Sigmoid colon (tissue), 7 donors: Measurements from ENCODE around the gene TRMT10C. TPM values are rescaled to one million over a fixed set of nuclear protein-coding genes. Genes with fewer than 3 reads are reported as not detected.
"Not testable (repeated sequence)": the region's sequence is repeated elsewhere in the genome, so short reads cannot be mapped to it uniquely, and the experiment has no call there.

Experiments used
- DNase-seq: peaks from one replicate; pipeline ENCODE4 v3.0.0-alpha.2; 2019
- H3K27ac ChIP-seq, 4 donors: fragments of 200-600 bp; sonication (generic); one replicate each; pipeline ENCODE4 v1.5.1; 2016 to 2019; ENCODE audit warnings: mild to moderate bottlenecking in 1 of 4
- H3K27me3 ChIP-seq, 3 donors: fragments of 200-600 bp; sonication (generic); one replicate each; pipeline ENCODE4 v1.5.1; 2019; ENCODE audit warnings: mild to moderate bottlenecking in 1 of 3
- H3K36me3 ChIP-seq, 4 donors: fragments of 200-600 bp; sonication (generic); one replicate each; pipeline ENCODE4 v1.5.1; 2016 to 2019
- H3K4me1 ChIP-seq, 4 donors: fragments of 200-600 bp; sonication (generic); one replicate each; pipeline ENCODE4 v1.5.1; 2017 to 2019
- H3K4me3 ChIP-seq, 4 donors: fragments of 200-600 bp; sonication (generic); one replicate each; pipeline ENCODE4 v1.5.1; 2017 to 2019; ENCODE audit warnings: mild to moderate bottlenecking in 2 of 4, moderate library complexity in 1 of 4
- H3K9me3 ChIP-seq, 4 donors: fragments of 200-600 bp in 3 of 4; sonication (generic) in 3 of 4; one replicate each; pipeline versions ENCODE4 v1.5.1 to v1.6.1; 2013 to 2019
- EP300 ChIP-seq, 4 donors: sonication (generic); formaldehyde crosslinking; IDR thresholded peaks; one replicate each; pipeline ENCODE4 v1.6.1; 2017; ENCODE audit warnings: antibody characterized with exemption in 4 of 4
- POLR2A ChIP-seq, 2 donors: fragments of 450-650 bp; IDR thresholded peaks; one replicate each; pipeline ENCODE4 v1.6.1; 2016; ENCODE audit warnings: antibody characterized with exemption in 2 of 2, mild to moderate bottlenecking in 2 of 2, moderate library complexity in 2 of 2
- POLR2AphosphoS5 ChIP-seq, 4 donors: sonication (generic); formaldehyde crosslinking; IDR thresholded peaks; one replicate each; pipeline ENCODE4 v1.6.1; 2017; ENCODE audit warnings: antibody characterized with exemption in 4 of 4
- WGBS, 2 donors: extraction: QIAGEN DNeasy Blood & Tissue Kit; methylation state at CpG; one replicate each; pipeline ENCODE4 v1.1.7; 2013; 5-methylcytosine and 5-hydroxymethylcytosine counted together
- intact Hi-C: fragments of 100-400 bp; cut with DNase I; formaldehyde crosslinking; loops from one replicate; pipeline ENCODE4 v1.15.1; 2023
- polyA plus RNA-seq, 3 donors: library from polyadenylated mRNA; stranded (reverse); fragments of 200-250 nt; gene quantifications; one replicate each; pipeline ENCODE4 v1.2.3, GENCODE V29; 2013
- total RNA-seq, 4 donors: library from RNA; depleted of rRNA; stranded (reverse); fragments of >200 nt; gene quantifications; one replicate each; pipeline ENCODE4 v1.1.0, GENCODE V29; 2016
- TF ChIP-seq, protein P1 (sequence below), 4 experiments: fragments of 450-650 bp in 3 of 4; fragments of 200-600 bp in 1 of 4; IDR thresholded peaks; one replicate each; pipeline ENCODE4 v1.5.1; 2016 to 2019; ENCODE audit warnings: antibody characterized with exemption in 4 of 4, mild to moderate bottlenecking in 3 of 4, moderate library complexity in 2 of 4
- donor health status: healthy with polysubstance abuse.
- donor health status: Bipolar disorder and iron deficiency.
- donor health status: healthy.

Gene TRMT10C
- total and polyA plus RNA-seq, 7 donors = 15.0 to 29.1 (median 19.7) TPM

DNA sequence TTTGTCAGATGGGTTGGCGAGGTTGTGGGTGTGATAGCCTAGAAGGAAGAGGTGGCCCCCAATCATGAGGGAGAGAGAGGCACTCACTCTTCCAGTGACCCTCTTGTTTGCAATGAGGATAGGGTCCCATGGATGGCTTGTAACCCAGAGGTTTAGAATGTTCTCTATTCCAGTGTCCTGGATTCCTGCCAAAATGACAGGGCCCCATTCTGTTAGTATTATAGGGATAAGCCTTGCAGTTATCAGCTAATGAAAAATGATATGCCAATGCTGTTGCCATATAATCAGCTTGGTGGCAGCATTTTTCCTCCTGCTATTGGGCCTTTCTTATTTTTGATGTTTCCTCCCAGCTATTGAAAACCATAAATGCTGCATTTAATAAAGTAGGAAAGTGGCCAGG, 25.4 kb upstream of the TRMT10C start:
- no peak for DNase-seq
- no peak overlapping the region for H3K27ac ChIP-seq
- no peaks in the 10 kb centered on the region for H3K36me3 ChIP-seq
- intact Hi-C loops = no loop called here
- WGBS, 2 donors = 96 to 98% methylated on average over 1 of the region's 1 CpG
- H3K4me3 ChIP-seq = no peak overlapping the region
- peaks cover 0 to 17% (median 12%) of the 10 kb centered on the region in 4 donors for H3K4me1 ChIP-seq
- no peaks in the 10 kb centered on the region for H3K27me3 ChIP-seq
- TF ChIP-seq POLR2AphosphoS5 (IDR thresholded peaks at IDR 0.05) (no peak), POLR2A (IDR thresholded peaks at IDR 0.05) (no peak), EP300 (IDR thresholded peaks at IDR 0.05) (no peak)
- TF ChIP-seq, protein P1, sequence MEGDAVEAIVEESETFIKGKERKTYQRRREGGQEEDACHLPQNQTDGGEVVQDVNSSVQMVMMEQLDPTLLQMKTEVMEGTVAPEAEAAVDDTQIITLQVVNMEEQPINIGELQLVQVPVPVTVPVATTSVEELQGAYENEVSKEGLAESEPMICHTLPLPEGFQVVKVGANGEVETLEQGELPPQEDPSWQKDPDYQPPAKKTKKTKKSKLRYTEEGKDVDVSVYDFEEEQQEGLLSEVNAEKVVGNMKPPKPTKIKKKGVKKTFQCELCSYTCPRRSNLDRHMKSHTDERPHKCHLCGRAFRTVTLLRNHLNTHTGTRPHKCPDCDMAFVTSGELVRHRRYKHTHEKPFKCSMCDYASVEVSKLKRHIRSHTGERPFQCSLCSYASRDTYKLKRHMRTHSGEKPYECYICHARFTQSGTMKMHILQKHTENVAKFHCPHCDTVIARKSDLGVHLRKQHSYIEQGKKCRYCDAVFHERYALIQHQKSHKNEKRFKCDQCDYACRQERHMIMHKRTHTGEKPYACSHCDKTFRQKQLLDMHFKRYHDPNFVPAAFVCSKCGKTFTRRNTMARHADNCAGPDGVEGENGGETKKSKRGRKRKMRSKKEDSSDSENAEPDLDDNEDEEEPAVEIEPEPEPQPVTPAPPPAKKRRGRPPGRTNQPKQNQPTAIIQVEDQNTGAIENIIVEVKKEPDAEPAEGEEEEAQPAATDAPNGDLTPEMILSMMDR (IDR thresholded peaks at IDR 0.05) = no peak
- no peaks in the 10 kb centered on the region for H3K9me3 ChIP-seq

DNA sequence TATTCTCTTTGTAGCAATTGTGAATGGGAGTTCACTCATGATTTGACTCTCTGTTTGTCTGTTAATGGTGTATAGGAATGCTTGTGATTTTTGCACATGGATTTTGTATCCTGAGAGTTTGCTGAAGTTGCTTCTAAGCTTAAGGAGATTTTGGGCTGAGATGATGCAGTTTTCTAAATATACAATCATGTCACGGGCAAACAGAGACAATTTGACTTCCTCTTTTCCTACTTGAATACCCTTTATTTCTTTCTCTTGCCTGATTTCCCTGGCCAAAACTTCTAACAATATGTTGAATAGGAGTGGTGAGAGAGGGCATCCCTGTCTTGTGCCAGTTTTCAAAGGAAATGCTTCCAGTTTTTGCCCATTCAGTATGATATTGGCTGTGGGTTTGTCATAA, 24.7 kb upstream of the TRMT10C start:
- intact Hi-C loops, H3K4me3 ChIP-seq, DNase-seq, H3K36me3 ChIP-seq, H3K27me3 ChIP-seq, H3K9me3 ChIP-seq, H3K27ac ChIP-seq: not testable (repeated sequence)
- H3K4me1 ChIP-seq = peaks cover 0 to 17% (median 12%) of the 10 kb centered on the region in 4 donors
- WGBS, 2 donors = 65 to 87% methylated on average over 1 of the region's 1 CpG

DNA sequence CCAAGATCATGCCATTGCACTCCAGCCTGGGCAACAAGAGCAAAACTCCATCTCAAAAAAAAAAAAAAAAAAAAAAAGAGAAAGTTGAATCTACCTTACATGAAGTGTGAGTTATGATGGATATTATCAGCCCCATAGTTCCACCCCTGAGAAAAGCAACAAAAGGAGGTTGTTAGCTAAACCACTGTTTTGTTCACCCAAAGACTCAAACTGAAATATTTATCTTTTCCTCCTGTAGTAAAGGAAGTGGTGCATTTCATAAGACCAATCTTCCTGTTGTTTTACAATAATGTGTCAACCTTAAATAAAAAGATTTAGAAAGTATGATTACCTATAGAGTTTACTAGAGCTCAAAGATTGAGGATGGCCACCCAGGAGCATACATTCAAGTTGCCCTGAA, 18.7 kb upstream of the TRMT10C start:
- Histone ChIP-seq H3K27me3 (no peaks in the 10 kb centered on the region), H3K4me3 (no peak overlapping the region), H3K27ac (no peak overlapping the region), H3K4me1 (no peaks in the 10 kb centered on the region), H3K36me3 (no peaks in the 10 kb centered on the region), H3K9me3 (no peaks in the 10 kb centered on the region)
- no peak for DNase-seq
- TF ChIP-seq, protein P1 (IDR thresholded peaks at IDR 0.05) = no peak
- TF ChIP-seq POLR2A (IDR thresholded peaks at IDR 0.05) (no peak), EP300 (IDR thresholded peaks at IDR 0.05) (no peak), POLR2AphosphoS5 (IDR thresholded peaks at IDR 0.05) (no peak)
- intact Hi-C loops = no loop called here

DNA sequence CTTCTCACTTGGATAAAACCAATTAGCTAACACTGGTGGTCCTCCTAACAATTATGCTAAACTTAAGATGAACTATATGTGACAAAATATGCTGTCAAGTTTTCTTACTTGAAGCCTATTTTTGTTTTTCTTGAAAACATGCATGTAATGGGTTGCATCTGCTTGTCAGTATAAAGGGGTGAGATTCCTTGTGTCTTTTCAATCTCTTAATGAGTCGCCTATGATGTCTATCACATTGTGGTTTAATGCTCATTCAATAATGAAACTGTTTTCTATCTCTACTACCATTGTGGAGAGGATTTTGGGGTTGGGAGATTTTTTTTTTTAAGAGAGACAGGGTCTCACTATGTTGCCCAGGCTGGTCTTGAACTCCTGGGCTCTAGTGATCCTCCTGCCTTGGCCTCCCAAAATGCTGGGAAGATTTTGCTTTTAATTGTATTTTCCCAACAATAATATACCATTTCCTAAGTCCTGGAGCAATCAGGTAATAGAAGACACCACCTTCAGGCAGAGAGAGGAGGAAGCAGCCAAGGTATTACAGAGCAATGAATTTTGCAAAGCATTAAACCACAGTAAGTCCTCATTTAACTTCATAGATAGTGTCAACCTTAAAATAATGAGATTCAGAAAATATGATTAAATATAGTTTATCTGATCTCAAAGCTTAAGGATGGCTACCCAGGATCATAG, 17.4 kb upstream of the TRMT10C start:
- H3K36me3 ChIP-seq = no peaks in the 10 kb centered on the region
- no peaks in the 10 kb centered on the region for H3K4me1 ChIP-seq
- no peak overlapping the region for H3K4me3 ChIP-seq
- intact Hi-C loops = no loop called here
- no peaks in the 10 kb centered on the region for H3K27me3 ChIP-seq
- TF ChIP-seq, protein P1 (IDR thresholded peaks at IDR 0.05) = no peak
- TF ChIP-seq EP300 (IDR thresholded peaks at IDR 0.05) (no peak), POLR2A (IDR thresholded peaks at IDR 0.05) (no peak), POLR2AphosphoS5 (IDR thresholded peaks at IDR 0.05) (no peak)
- DNase-seq = no peak
- no peak overlapping the region for H3K27ac ChIP-seq
- 67 to 68% methylated on average over 1 of the region's 1 CpG for WGBS, 2 donors
- no peaks in the 10 kb centered on the region for H3K9me3 ChIP-seq

DNA sequence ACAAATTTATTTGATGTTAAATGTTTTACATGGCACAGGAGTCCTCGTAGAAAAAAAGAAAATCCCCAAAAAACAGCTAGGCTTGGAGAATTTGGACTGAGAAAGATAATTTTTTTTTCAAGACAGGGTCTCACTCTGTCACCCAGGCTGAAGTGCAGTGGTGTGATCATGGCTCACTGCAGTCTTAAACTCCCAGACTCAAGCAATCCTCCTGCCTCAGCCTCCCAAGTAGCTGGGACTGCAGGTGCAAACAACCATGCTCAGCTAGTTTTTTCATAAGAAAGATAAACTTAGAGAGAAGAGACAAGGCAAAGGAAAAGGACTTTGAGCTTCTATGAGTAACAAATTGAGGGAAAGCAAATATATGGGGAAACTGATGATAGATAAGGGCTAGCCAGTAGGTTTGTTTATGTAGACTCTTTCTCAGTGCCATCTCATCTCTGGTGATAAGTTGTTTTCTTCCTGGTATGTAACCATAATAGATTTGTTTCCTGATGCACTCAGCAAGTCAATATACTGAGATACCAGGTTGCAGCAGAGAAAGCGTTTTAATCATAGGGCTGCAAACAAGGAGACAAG, 13.1 kb upstream of the TRMT10C start:
- no peak for DNase-seq
- no peaks in the 10 kb centered on the region for H3K4me1 ChIP-seq
- TF ChIP-seq EP300 (IDR thresholded peaks at IDR 0.05) = no peak
- TF ChIP-seq, protein P1 (IDR thresholded peaks at IDR 0.05) = no peak
- no peak for TF ChIP-seq POLR2A (IDR thresholded peaks at IDR 0.05)
- TF ChIP-seq POLR2AphosphoS5 (IDR thresholded peaks at IDR 0.05) = no peak
- intact Hi-C loops = no loop called here
- H3K36me3 ChIP-seq = no peaks in the 10 kb centered on the region
- 72% methylated on average over 2 of the region's 2 CpGs for WGBS, 2 donors
- H3K27ac ChIP-seq = no peak overlapping the region
- no peak overlapping the region for H3K4me3 ChIP-seq
- H3K27me3 ChIP-seq = no peaks in the 10 kb centered on the region
- no peaks in the 10 kb centered on the region for H3K9me3 ChIP-seq
